ENCODE measurements around the gene B4GALT2.

- TF ChIP-seq CTCF (IDR thresholded peaks at IDR 0.05) (no peak), EZH2 (IDR thresholded peaks at IDR 0.05; ENCODE audit: borderline replicate concordance, insufficient read depth, low read depth, low read length, poor library complexity, severe bottlenecking) (no peak)
These were observed 46.1 kb upstream of the B4GALT2 start for GRCh38 chr1:43932786-43933385.
